GM18526 (cell line): Measurements from ENCODE around the gene RCAN3.

Experiments used
- POLR2A ChIP-seq: IDR thresholded peaks from 3 replicates; pipeline ENCODE4 v1.6.1; 2011; ENCODE audit not compliant: insufficient read length; ENCODE audit errors: extremely low read depth

Gene RCAN3

DNA sequence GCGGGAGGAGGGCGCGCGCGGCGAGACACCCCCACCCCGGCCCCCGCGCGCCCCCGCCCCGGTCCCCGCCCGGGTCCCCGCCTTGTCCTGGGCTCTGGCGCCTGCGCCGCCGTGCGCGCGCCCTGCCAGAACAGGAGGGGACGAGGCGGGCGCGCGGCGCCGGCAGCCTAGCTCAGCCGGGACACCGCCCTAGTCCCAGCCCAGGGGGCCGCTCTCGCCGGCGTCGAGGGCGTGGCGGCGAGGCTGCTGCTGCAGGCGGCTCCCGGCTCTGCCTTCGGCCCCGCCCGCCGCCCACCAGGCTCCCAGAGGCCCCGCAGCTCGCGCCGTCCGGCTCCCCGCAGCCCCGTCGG lies at the start of gene RCAN3:
Gene RCAN3 (plus strand): TSS at position 128 of the 350 bp plus-strand sequence. CDS start 11,537 bp downstream, outside the sequence.
- TF ChIP-seq POLR2A = no peak

DNA sequence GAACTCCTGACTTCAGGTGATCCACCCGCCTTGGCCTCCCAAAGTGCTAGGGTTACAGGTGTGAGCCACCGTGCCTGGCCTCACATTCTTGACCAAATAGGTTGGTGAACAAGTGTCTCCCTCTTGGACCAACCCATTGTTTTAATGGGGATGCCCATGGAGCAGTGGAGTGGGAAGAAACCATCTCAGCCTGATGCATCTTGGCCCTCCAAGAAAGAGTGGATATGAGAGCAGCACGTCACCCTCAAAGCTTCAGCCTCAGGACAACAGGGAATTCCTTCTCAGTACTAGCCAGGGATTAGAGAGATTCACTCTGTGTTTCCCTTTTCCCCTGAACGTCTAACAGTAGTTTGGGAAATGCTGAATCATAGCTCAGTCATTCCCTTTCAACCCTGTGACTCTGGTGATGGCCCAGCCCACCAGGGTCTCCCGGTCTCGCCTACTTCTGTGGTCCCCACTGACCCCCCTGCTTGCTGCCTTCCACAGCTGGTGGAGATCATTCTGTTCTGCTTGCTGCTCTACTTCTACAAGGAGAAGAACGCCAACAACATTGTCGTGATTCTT lies 49.6 kb upstream of the RCAN3 start:
- TF ChIP-seq POLR2A = no peak

DNA sequence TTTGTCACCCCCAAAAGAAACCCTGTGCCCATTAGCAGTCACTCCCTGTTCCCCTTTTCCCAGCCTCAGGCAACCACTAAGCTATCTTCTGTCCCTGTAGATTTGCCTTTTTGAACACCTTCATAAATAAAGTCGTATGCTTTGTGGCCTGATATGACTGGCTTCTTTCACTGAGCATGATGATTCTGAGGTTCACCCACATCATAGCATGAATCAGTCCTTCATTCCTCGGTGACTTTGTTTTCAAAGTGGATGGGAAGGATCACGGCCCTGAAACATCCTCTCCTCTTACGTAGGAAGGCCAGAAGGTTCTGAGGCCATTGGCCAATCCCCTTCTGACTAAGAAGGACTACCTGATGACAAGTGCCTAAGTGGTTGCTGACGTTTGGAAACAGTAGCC lies 48.0 kb upstream of the RCAN3 start:
- no peak for TF ChIP-seq POLR2A

DNA sequence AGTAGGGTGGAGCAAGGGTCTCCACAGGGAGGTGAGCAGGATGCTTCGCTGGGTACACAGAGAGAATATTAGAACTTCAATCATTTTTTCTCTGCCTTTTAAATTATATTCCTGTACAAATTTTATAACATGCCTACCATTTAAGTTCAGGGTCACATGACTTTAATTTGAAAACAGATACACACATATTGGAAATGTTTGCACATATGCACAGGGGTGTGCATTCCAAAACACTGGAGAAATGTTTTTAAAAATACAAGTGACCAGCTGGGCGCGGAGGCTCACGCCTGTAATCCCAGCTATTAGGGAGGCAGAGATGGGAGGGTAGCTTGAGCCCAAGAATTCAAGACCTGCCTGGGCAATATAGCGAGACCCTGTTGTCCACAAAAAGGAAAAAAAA lies 47.4 kb upstream of the RCAN3 start:
- TF ChIP-seq POLR2A = no peak

DNA sequence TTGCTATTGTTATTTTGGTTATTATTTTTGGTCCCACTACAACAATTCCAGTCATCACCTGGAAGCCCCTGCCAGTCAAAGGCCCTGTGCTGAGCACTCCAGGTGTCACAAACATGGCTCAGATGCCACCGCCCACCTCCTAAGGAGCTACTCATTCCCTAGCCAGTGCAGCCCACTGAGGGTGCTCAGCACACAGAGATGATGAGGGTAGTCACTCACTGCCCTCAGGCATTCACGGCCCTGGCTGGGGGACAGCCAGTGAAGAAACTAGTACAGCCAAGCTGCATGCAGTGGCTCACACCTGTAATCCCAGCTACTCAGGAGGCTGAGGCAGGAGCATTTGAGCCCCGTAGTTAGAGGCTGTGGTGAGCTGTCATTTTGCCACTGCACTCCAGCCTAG lies 44.8 kb upstream of the RCAN3 start:
- no peak for TF ChIP-seq POLR2A

DNA sequence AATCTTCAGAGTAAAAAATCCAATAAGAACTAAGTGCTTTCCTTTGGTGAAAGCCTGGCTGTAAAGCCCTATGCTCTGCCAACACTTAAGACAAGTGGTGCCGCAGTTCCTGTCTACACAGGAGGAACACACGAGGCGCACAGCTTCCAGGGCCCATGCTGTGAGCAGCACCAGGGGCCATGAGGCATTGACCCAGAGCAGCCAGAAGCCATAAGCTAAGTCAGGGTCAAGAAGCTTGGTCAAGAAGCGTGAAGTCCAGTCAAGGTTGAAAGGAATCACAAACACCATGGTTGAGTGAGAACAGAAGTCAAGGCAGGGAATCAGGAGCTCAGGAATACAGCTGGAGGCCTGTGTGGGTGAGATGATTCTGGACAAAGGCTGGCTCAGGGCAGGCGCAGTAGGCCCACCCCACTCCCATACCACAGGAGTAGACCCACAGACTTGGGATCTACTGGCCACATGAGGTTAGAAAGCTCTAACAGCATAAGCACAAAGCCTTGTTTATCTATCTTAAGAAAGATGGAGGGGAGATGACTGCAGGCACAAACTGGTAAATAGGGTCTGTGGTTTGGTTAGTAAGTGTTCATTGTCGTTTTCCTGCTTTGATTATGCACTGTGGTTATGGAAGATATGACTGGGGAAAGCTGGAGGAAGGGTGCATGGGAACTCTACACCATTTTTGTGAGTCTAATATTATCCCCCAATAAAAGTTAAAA lies 42.9 kb upstream of the RCAN3 start:
- no peak for TF ChIP-seq POLR2A

DNA sequence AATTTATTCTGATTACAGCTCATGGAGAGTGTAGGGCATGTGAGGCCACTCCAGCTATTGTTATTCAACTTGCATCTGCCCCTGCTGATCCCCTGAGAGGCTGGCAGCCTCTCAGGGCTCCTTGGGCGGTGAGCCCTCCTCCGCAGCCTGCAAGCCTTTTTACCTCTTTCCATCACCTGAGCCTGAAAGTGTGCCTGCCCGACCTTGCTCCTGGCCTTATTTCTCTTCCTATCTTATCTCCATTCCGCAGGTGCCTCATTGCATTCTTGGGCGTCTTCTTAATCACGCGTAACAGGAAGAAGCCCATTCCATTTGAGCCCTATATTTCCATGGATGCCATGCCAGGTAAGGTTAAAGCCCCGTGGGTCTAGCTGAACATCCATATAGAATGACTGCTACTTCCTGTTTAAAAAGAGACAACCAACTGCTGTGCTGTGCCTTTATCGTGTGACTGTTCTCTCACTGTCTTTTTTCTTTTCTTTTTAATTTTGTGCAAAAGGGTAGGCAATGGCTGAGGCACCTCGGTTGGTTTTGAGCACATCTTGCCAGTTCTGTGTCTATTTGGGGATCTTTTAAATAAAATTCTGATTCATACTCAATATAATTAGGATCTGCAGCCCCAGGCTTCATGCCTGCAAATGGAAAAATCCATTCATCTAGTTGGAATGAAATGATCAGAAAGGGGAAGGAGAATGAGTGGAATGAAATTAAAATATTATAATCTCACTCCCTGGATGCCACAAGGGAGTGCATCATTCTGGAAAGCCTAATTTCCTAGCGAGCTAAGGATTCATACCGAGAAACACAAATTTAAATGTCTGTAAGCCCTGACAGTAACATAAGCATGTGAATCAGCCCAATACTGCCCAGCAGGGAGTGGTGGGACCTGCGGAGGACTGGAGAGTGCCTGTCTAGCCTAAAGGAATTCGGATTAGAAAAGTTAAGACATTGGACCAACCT lies 38.6 kb upstream of the RCAN3 start:
- no peak for TF ChIP-seq POLR2A

DNA sequence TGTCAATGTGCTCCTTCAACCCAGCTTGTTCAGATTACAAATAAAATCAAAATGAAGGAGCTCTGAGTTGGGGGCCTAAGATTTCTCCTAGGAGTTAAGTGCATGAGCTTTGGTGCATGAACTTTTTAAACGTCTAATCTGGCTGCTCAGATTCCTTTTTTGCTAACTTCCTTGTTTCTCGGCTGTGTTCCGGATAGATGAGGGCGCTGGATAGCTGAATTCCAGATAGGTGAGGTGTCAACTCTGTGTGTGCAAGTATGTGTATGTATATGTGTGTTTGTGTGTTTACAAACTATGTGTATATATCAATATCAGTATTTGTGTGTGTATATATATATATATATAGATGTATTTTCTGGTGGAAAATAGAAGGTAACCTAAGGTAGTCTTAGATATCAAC lies 37.5 kb upstream of the RCAN3 start:
- no peak for TF ChIP-seq POLR2A

DNA sequence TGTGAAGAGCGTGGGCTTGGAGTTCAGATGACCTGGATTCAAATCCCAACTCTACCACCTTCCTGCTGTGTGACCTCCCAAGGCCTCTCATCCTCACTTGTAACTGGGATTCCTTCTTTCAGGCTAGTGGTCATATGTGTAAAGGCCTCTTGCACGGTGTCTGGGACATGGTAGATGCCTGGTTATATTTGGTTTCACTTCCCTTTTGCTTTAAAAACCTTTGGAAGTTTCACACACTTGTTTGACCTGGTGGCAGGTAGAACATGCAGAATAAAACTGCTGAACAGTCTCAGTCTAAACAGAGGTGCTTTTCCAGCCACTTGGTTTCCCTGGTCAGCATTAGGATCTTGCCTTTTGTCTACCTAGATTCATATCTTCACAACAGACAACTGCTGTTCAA lies 37.0 kb upstream of the RCAN3 start:
- TF ChIP-seq POLR2A = no peak

DNA sequence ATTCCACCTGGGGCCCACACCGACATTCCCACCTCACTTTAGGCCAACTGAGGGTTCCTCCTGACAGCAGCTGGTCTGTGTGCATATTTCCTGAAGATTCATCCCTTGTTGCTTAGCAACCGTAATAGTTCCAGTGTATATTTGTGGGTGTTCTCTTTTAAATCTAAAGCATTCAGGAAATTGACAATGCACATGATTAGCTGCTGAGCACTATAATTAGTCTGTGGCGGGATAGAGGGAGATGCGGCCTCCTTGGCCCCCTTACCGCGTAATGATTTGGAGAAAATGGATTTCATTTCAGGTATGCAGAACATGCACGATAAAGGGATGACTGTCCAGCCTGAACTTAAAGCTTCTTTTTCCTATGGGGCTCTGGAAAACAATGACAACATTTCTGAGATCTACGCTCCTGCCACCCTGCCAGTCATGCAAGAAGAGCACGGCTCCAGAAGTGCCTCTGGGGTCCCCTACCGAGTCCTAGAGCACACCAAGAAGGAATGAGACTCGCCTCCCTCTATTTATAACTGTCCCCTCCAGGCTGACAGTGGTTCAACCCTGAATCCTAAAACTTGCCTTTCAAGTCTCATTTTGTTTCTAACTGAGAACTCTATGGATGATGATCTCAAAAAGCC lies 33.8 kb upstream of the RCAN3 start:
- no peak for TF ChIP-seq POLR2A

DNA sequence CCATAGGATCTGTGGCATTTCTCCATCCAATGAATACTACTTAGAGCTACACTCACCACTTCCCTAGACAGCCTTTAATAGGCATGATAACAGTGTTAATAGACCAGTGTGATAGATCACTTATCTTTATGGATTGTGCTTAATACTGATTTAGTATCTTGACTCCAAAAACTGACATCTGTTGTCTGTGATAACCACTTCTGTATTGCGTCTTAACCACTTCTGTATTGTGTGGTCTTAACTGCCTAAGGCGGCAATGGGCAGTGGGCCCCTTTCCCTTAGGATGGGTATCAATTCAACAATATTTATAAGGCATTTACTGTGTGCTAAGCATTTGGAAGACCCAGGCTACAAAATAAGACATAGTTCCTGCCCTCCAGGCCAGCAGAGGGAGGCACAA lies 32.0 kb upstream of the RCAN3 start:
- TF ChIP-seq POLR2A = no peak

DNA sequence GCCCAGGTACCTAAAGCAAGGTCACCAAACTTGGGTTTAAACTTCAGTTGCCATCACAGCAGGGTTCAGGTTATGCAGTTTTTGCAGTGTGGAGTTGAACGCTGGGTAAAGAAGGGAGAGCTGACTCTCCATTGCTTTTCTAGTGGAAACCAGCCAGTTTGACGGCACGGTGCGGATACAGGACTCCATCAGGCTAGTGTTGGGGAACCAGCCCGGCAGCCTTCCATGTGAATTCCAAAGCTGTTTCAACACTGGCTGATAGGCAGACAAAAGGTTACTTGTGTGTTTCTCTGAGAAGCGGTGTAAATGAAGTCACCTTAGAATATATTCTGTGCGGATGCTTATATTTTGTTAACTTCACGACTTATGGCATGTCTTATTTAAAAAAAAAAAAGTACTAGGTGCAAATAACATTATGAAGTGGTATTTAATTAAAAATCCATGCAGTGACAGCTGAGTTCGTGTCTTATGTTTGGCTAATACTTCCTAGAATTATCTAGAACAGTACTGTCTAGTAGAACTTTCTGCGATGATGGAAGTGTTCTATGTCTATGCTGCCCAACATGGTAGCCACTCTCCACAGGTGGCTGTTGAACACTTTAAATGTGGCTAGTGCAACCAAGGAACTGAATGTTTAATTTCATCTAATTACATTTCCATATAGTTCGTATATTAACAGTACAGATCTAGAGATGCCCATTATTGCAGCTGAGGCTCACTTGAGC lies 29.9 kb upstream of the RCAN3 start:
- no peak for TF ChIP-seq POLR2A

DNA sequence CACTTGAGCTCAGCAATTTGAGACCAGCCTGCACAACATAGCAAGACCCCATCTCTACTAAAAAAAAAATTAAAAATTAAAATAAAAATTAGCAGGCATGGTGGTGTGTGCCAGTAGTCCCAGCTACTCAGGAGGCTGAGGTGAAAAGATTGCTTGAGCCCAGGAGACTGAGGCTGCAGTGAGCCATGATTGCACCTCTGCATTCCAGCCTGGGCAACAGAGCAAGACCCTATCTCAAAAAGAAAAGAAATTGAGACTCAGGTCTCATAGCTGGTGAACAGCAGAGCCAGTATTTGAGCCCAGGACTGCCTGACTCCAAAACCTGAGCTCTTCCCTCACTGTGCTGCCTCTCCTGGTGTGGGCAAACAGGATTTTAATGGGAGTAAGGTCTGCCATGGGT lies 28.4 kb upstream of the RCAN3 start:
- no peak for TF ChIP-seq POLR2A

DNA sequence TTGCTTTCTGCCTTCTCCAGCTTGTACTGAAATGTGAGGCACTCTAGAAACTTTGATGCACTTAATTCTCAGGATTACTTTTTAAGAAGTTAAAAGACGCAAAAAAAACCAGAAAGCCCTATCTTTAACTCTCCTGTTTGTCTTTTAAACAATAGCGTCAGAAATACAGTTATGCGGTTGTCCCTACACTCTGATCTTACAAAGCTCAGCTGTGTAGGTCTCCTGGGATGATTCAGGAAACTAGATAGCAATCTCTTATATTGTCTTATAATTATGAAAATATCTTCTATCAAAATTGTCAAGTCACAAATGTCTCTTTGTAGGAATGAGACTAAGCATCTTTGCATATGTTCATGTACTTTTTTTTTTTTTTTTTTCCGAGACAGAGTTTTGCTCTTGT lies 26.9 kb upstream of the RCAN3 start:
- TF ChIP-seq POLR2A = no peak

DNA sequence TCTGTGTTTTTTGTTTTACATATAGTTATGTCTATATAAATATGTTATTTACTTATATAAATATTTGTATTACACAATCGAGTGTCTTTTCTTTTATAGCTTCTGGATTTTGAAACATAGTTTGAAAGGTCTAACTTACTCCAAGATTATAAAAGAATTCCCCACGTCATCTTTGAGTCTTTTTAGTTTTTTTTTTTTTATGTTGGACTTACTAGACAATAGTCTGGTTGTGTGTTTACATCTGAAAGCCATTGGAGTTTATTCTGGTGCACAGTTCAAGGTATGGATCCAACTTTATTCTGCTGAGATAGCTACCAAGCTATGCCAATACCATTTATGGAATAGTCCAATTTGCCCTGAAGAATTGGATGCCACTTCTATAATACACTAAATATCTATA lies 26.1 kb upstream of the RCAN3 start:
- TF ChIP-seq POLR2A = no peak

DNA sequence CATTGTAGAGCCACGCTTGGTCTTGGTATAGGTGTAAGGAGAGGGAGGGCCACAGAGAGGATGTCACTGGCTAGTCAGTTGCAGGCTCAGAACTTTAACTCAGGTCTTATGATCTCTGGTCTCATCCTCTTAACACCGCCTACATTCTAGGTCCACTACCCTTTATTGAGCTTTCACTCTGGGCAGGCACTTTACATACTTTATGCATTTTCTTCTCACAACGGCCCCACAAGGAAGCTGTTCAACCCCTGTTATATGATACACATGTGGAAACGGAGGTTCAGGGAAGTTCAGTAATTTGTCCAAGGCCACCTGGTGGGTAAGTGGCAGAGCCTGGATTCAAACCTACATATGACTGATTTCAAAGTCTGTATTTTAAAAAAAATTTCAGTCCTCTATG lies 25.3 kb upstream of the RCAN3 start:
- TF ChIP-seq POLR2A = no peak

DNA sequence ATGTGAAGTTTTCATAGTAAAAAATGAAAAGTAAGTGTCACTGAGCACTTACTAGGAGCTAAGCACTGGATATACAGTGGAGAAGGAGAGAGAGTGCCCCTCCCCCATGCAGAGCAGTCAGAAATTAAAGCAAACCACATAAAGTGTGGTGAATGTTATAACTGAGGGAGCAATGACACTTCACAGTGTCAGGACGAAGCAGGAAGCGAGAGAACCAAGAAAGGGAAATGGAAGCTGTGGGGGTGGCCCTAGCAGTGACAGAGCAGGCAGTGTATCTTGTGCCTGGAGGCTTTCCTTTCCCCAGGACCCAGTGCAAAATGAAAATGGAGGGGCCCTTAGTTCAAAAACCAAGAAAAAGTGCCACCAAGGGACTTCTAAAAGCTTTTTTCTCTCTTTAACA lies 21.5 kb upstream of the RCAN3 start:
- no peak for TF ChIP-seq POLR2A
